Left renal pelvis (tissue), 4 donors: ENCODE measurements around the gene SUFU. TPM values are rescaled to one million over a fixed set of nuclear protein-coding genes. Genes with fewer than 3 reads are reported as not detected.
"Not testable (repeated sequence)": the region's sequence is repeated elsewhere in the genome, so short reads cannot be mapped to it uniquely, and the experiment has no call there.

ENCODE experiments used
- DNase-seq, 4 donors: peaks; one replicate each; pipeline ENCODE4 v3.0.0-alpha.2; 2013; ENCODE audit warnings: low read depth in 4 of 4, low spot score in 3 of 4
- polyA plus RNA-seq, 4 donors: library from polyadenylated mRNA; unstranded; fragments of 120-200 nt; gene quantifications; one replicate each; pipeline ENCODE4 v1.2.1, GENCODE V29; 2013; ENCODE audit not compliant: insufficient read length in 4 of 4

SUFU gene
- polyA plus RNA-seq, 4 donors = 24.0 to 28.7 (median 27.6) TPM

- no peak for DNase-seq
Observed at GRCh38 chr10:102508506-102508905, 4.7 kb downstream of the SUFU start.

DNA sequence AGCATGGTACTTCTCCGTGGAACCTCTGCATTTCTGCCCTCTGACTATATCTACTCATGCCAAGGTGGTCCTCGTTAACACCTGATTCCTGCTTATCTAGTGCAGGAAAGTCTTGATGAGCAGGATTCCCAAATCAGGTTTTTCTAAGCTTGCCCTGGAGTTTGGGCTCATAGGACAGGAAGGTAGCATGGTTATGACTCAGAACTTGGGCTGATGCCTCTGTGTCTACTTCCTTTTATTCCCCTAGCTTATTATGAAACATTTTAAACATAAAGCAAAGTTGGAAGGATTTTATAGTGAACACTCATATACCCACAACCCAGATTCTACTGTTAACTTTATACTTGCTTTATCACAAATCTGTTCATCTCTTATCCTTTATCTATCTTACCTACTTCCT lies 5.6 kb downstream of the SUFU start:
- DNase-seq = no peak

DNA sequence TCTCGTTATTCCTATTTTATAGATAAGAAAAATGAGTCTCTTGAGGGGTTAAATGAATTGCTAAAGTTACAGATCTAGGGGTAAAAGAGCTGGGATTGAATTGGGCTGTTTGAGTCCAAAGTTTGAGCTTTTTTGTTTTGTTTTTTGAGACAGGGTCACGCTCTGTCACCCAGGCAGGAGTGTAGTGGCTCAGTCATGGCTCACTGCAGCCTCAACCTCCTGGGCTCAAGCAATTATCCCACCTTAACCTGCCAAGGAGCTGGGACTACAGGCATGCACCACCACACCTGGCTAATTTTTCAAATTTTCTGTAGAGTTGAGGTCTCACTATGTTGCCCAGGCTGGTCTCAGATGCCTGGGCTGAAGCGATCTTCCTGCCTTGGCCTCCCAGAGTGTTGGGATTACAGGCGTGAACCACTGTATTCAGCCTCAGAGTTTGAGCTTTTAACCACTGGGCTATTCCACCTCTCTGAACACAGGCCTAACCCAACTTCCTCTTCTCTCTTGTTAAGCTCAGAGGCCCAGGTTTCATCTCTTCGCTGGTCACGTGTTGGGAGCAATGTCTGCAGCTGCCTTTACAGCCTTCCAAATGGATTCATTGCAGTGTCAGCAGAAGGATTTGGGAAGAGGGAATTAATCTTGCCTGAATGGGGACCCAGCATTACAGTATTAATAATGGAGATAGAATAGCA lies 8.0 kb downstream of the SUFU start:
- no peak for DNase-seq

DNA sequence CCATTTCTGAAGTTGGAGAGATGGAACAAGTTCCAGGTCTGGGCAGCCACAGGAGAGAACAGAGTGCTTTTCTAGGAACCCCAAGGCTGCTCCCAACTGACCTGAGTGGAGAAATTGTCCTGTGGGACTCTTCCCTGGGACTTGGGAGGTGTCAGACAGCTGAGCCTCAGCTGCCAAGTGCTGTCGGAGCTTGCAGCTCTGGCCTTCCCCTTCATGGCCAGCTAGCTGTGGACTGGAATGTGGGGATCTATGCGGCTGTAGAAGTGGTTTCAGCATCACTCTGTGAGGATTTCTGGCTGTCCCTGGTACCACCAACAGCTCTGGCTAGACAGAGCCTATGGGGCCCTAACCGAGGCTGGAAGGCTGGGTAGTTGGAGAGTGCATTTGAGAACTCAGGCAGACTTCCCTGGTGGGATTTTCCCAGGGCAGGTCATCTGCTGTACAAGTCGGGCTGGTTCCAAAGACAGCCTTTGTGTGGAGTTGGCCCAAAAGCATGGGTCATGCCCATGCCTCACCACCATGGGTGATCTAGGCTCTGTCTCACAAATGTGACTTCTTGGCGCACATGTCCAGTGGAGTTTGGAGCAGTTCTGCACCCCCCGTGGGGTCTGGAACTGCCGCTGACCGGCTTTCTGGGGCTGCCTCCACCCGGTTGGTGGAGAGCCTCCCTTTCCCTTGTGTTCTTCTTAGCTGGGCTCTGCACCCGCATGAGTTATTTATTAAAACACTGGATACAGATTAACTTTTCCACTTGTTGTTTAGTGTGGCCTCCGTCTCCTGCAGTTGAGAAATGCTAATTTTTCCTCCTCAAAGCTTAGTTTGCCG lies 10.9 kb downstream of the SUFU start:
- no peak for DNase-seq

DNA sequence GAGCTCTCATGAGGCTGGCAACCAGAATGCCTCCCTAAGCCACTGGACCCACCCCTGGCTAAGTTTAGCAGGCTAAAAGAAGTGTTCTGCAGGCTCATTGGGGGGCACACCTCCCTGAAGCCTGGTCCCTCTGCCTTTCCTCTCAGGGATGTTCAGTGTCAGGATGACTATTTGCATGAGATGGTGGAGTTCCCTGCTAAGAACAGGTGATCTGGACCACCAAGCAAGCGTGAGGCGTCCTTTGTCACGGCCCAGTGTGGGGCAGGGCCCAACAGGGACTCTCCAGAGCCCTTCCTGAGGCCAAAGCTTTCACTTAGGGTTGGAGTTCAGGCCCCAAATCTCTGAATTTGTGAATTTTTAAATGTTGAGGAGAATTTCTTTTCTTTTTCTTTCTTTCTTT lies 12.0 kb downstream of the SUFU start:
- no peak for DNase-seq

DNA sequence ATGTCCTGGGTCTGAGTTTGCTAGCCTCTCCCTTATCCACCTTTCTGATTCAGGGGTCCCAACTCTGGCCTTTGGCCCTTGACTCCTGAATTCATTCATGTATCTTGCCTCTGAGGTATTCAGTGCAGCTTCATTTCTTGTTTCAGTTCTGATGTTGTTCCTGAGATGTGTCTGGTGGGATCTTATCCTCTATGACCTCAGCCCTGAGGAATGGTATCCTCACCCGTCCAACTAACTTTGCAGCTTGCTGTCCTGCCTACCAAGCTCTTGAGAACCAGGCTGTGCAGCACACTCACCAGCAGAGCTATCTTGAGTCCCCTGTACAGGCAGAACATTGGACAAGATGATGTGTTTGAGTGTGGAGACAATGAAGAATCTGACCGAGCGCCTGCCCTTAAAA lies 13.8 kb downstream of the SUFU start:
- no peak for DNase-seq

- DNase-seq = no peak
Observed at GRCh38 chr10:102519246-102519825, 15.6 kb downstream of the SUFU start.

GRCh38 chr10:102522874-102523249 lies 19.1 kb downstream of the SUFU start:
- DNase-seq = no peak

GRCh38 chr10:102523250-102524029 lies 19.7 kb downstream of the SUFU start:
- no peak for DNase-seq

- DNase-seq = no peak
Observed at GRCh38 chr10:102524746-102525145, 21.0 kb downstream of the SUFU start.

DNA sequence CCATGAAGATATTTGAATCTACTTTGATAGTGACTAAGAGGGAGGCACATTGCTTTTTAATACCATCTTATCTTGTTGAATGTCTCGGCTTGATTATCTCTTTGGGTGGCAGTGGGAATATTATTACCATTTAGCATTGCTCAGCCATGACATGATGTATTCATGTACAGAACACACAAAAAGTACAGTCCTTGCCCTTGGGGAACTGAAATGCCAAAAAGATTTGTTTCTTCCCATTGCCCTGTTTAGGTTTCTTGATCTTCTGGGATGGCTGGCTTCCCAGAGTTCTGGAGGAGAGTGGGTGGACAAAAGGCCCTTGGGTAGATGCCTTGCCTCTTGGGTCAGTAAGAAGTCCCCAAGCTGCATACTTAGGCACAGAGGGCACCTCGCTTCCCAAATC lies 23.8 kb downstream of the SUFU start:
- DNase-seq = no peak

DNA sequence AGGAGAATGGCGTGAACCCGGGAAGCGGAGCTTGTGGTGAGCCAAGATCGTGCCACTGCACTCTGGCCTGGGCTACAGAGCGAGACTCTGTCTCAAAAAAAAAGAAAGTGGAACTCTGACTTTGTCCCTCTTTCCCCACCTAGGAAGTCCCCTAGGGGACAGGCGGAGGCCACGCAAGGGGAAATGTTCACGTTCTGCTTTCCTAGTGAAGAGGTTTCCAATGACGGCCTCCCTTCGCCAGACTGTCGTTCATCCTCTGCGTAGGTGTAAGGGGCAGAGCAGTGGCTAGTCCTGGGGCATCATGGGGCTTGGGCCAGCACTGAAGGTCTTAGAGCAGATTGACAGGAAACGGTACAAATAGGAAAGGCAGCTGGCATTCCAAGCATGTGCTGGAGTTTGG lies 30.6 kb downstream of the SUFU start:
- DNase-seq = no peak

- not testable (repeated sequence) for DNase-seq
Observed at GRCh38 chr10:102534966-102535365, 31.2 kb downstream of the SUFU start.

GRCh38 chr10:102535481-102536147 lies 31.8 kb downstream of the SUFU start:
- no peak for DNase-seq

DNA sequence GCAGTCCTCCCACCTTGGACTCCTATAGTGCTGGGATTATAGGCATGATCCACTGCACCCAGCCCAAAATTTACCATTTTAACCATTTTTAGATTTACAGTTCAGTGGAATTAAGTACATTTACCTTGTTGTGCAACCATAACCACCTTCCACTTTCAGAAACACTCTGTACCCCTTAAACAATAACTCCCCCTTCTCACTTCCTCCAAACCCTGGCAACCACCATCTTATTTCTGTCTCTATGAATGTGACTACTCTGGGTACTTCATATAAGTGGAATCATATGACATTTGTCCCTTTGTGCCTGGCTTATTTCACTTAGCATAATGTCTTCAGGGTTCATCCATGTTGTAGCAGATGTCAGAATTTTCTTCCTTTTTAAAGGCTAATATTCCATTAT lies 33.6 kb downstream of the SUFU start:
- DNase-seq = no peak

DNA sequence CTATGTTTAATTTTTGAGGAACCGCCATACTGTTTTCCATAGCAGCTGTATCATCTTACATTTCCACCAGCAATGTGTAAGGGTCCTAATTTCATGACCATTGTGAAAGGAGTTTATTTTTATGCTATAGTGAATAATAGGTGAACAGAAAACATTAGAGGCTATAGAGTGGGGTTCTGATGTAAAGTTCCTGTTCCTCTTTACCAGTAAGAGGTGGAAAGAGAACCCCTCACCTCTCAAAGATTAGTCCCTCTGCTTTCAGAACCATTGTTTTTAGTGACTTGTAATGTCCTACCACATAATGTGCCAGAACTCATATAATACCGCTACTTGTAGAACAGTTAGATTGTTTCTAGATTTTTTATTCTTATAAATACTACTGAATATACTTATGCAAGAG lies 34.2 kb downstream of the SUFU start:
- DNase-seq = no peak

- no peak for DNase-seq
Observed at GRCh38 chr10:102538811-102539210, 35.0 kb downstream of the SUFU start.

GRCh38 chr10:102540023-102540422 lies 36.3 kb downstream of the SUFU start:
- DNase-seq = no peak

- DNase-seq = no peak
Observed at GRCh38 chr10:102542800-102543418, 39.1 kb downstream of the SUFU start.

DNA sequence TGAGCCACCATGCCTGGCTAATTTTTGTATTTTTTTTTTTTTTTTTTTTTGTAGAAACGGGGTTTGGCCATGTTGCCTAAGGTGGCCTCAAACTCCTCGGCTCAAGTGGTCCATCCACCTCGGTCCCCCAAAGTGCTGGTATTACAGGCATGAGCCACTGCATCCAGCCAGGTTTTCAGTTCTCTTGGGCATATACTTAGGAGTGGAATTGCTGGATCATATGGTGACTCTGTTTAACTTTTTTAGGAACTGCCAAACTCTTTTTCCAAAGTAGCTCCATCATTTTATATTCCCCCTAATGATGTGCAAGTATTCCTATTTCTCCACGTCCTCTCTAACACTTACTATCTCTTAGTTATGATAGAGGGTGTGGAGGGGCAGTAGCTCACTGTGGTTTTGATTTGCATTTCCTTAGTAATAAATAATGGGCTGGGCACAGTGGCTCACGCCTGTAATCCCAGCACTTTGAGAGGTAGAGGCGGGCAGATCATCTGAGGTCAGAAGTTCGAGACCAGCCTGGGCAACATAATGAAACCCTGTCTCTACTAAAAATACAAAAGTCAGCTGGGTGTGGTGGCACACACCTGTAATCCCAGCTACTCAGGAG lies 41.6 kb downstream of the SUFU start:
- no peak for DNase-seq
